Parathyroid adenoma (tissue), 2 donors: ENCODE data around the gene MAP4K1.
"Not testable (repeated sequence)": the region's sequence is repeated elsewhere in the genome, so short reads cannot be mapped to it uniquely, and the experiment has no call there.

Source experiments
- H2AFZ ChIP-seq: fragments of 300-600 bp; sonication (generic); one replicate; pipeline ENCODE4 v1.7.0; 2017; ENCODE audit warnings: antibody characterized with exemption, mild to moderate bottlenecking
- H3K27ac ChIP-seq: fragments of 300-600 bp; sonication (generic); one replicate; pipeline ENCODE4 v1.7.0; 2017
- H3K27me3 ChIP-seq: fragments of 300-600 bp; sonication (generic); one replicate; pipeline ENCODE4 v1.7.0; 2017; ENCODE audit warnings: low read length; ENCODE audit not compliant: control insufficient read depth, insufficient read depth
- H3K36me3 ChIP-seq: fragments of 300-600 bp; sonication (generic); one replicate; pipeline ENCODE4 v1.7.0; 2017; ENCODE audit warnings: low read length; ENCODE audit not compliant: control insufficient read depth, insufficient read depth
- H3K4me1 ChIP-seq: fragments of 300-600 bp; sonication (generic); one replicate; pipeline ENCODE4 v1.7.0; 2017; ENCODE audit warnings: control low read depth
- H3K4me2 ChIP-seq: fragments of 300-600 bp; sonication (generic); one replicate; pipeline ENCODE4 v1.7.0; 2017; ENCODE audit warnings: low read length
- H3K4me3 ChIP-seq: fragments of 300-600 bp; sonication (generic); one replicate; pipeline ENCODE4 v1.7.0; 2017; ENCODE audit warnings: low read depth, low read length
- H3K79me2 ChIP-seq: fragments of 300-600 bp; sonication (generic); one replicate; pipeline ENCODE4 v1.7.0; 2017; ENCODE audit warnings: control low read depth
- H3K9ac ChIP-seq: fragments of 300-600 bp; sonication (generic); one replicate; pipeline ENCODE4 v1.7.0; 2017; ENCODE audit warnings: mild to moderate bottlenecking
- H3K9me3 ChIP-seq: fragments of 300-600 bp; sonication (generic); one replicate; pipeline ENCODE4 v1.7.0; 2017; ENCODE audit warnings: low read length; ENCODE audit not compliant: control insufficient read depth
- CTCF ChIP-seq: fragments of 300-600 bp; sonication (generic); IDR thresholded peaks from one replicate; pipeline ENCODE4 v1.7.0; 2017; ENCODE audit warnings: antibody characterized with exemption, mild to moderate bottlenecking
- donor health status: primary hyperparathyroidism.

MAP4K1 gene

GRCh38 chr19:38614289-38614688, 3.5 kb downstream of the MAP4K1 start:
- H3K27me3 ChIP-seq, result no peaks in the 10 kb centered on the region
- no peak overlapping the region for H3K4me2 ChIP-seq
- no peaks in the 10 kb centered on the region for H3K36me3 ChIP-seq
- peaks cover 6% of the 10 kb centered on the region for H3K4me1 ChIP-seq
- H3K4me3 ChIP-seq, result no peak overlapping the region
- H3K27ac ChIP-seq, result no peak overlapping the region
- no peaks in the 10 kb centered on the region for H3K9me3 ChIP-seq
- H3K9ac ChIP-seq, result no peak overlapping the region
- H2AFZ ChIP-seq, result no peak overlapping the region
- no peak for TF ChIP-seq CTCF
- no peaks in the 10 kb centered on the region for H3K79me2 ChIP-seq

GRCh38 chr19:38606131-38606530, 11.6 kb downstream of the MAP4K1 start:
- H2AFZ ChIP-seq, result no peak overlapping the region
- no peak overlapping the region for H3K4me2 ChIP-seq
- no peak for TF ChIP-seq CTCF
- no peaks in the 10 kb centered on the region for H3K9me3 ChIP-seq
- H3K4me3 ChIP-seq, result no peak overlapping the region
- H3K27ac ChIP-seq, result no peak overlapping the region
- H3K27me3 ChIP-seq, result no peaks in the 10 kb centered on the region
- no peak overlapping the region for H3K9ac ChIP-seq
- H3K79me2 ChIP-seq, result no peaks in the 10 kb centered on the region
- no peaks in the 10 kb centered on the region for H3K4me1 ChIP-seq
- H3K36me3 ChIP-seq, result no peaks in the 10 kb centered on the region

GRCh38 chr19:38602856-38603255, 14.9 kb downstream of the MAP4K1 start:
- H3K9ac ChIP-seq, H3K27me3 ChIP-seq, H3K27ac ChIP-seq, H3K4me1 ChIP-seq, H3K36me3 ChIP-seq, H3K4me2 ChIP-seq, H3K79me2 ChIP-seq, H2AFZ ChIP-seq, H3K9me3 ChIP-seq, H3K4me3 ChIP-seq: not testable (repeated sequence)

GRCh38 chr19:38599722-38600121, 18.0 kb downstream of the MAP4K1 start:
- Histone ChIP-seq H3K27me3 (no peaks in the 10 kb centered on the region), H3K79me2 (no peaks in the 10 kb centered on the region), H3K36me3 (no peaks in the 10 kb centered on the region), H3K27ac (no peak overlapping the region), H3K9me3 (no peaks in the 10 kb centered on the region), H3K4me1 (no peaks in the 10 kb centered on the region), H3K4me3 (no peak overlapping the region), H3K4me2 (no peak overlapping the region), H3K9ac (no peak overlapping the region), H2AFZ (no peak overlapping the region)
- no peak for TF ChIP-seq CTCF

- no peaks in the 10 kb centered on the region for H3K4me1 ChIP-seq
- no peak overlapping the region for H3K4me3 ChIP-seq
- H3K27me3 ChIP-seq, result no peaks in the 10 kb centered on the region
- no peak overlapping the region for H3K9ac ChIP-seq
- H3K4me2 ChIP-seq, result no peak overlapping the region
- H3K79me2 ChIP-seq, result no peaks in the 10 kb centered on the region
- H3K9me3 ChIP-seq, result no peaks in the 10 kb centered on the region
- no peaks in the 10 kb centered on the region for H3K36me3 ChIP-seq
- H2AFZ ChIP-seq, result no peak overlapping the region
- TF ChIP-seq CTCF, result no peak
- no peak overlapping the region for H3K27ac ChIP-seq
Observed at GRCh38 chr19:38597075-38597474, 20.7 kb downstream of the MAP4K1 start.
